SHP77 treated with DMSO at 0.1 percent for 48 hours (cell line): ENCODE results near the gene CEMIP.
A peak's percentile ranks its signal among the peaks of the same experiment; 100 is the strongest.
"Not testable (repeated sequence)": the region's sequence is repeated elsewhere in the genome, so short reads cannot be mapped to it uniquely, and the experiment has no call there.

Experiments used
- DNase-seq: peaks from one replicate; lab custom pipeline; 2025; lab: John Stamatoyannopoulos, UW

The CEMIP gene

GRCh38 chr15:80758130-80758745 lies 20.9 kb upstream of the CEMIP start:
- no peak for DNase-seq

DNA sequence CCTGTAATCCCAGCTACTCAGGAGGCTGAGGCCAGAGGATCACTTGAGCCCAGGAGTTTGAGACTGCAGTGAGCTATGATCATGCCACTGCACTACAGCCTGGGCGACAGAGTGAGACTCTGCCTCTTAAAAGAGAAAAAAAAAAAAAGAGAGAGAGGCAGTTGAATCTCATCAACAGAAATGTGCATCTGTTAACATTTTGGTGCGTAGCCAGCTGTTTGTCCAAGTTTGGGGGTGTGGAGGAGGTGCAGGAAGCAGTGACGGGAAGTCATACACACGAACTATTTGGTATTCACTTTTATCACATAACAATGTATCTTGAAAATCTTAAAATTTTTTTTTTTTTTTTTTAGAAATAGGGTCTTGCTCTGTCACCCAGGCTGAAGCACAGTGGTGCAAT lies 18.2 kb upstream of the CEMIP start:
- DNase-seq, result no peak

DNA sequence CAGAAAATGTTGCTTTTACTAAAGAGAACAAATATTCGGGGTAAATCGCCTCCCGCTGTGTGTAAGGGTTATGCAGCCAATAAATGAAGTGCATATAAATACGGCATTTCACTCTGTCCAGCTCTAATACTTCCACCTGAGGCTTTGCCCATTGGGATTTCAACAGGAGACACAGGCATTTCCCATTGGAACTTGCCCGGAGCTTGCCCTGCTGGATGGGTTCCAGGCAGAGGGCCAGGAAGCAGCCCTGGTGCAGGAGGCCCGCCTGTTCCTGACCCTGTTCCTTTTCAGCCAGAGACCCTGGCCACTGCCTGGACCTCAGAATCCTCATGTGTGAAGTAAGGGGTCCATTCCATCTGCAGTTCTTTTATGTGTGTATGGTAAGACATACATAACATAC lies 17.4 kb upstream of the CEMIP start:
- no peak for DNase-seq

DNA sequence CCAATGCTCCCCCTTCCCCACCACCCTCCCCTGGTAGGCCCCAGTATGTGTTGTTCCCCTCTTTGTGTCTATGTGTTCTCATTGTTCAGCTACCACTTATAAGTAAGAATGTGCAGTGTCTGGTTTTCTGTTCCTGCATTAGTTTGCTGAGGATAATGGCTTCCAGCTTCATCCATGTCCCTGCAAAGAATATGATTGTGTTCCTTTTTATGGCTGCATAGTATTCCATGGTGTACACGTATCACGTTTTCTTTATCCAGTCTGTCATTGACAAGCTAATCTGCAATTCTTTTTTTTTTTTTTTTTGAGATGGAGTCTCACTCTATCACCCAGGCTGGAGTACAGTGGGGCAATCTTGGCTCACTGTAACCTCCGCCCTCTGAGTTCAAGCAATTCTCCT lies 15.9 kb upstream of the CEMIP start:
- not testable (repeated sequence) for DNase-seq

DNA sequence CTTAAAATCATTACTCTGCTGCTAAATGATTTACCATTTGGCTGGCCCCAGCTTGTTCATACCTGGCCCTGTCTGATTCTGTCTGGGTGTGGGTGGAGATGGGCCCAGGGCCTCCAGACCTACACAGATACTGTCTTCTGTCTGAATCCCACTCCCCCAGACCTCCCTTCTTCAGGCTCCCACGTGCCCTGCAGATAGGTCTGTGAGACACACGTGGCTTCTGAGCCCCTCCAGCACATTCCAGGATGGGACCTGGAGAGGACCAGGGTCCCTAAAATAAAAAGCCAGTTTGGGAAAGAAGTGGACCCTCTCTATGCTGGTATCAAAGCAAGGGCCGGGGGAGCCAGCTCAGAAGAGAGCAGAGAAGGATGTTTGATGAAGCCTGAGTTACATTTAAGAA lies 14.6 kb upstream of the CEMIP start:
- no peak for DNase-seq

- no peak for DNase-seq
Observed at GRCh38 chr15:80766275-80766674, 12.9 kb upstream of the CEMIP start.

DNA sequence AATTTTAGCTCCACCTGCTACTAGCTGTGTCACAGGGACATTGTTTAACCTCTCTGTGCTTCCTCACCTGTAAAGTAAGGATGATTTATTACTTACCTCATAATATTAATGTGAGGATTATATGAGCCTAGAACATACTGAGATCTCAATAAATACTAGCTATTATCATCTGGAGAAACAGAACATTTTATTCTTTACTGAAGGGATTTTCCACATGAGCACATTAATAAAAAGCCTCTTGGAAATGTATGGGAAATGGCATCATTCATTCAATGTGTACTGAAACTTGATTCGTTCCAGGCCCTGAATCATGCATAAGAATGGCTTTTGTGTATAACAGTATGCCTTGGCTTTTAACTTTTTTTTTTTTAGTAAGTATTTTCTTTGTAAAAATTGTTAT lies 11.0 kb upstream of the CEMIP start:
- DNase-seq, result no peak

DNA sequence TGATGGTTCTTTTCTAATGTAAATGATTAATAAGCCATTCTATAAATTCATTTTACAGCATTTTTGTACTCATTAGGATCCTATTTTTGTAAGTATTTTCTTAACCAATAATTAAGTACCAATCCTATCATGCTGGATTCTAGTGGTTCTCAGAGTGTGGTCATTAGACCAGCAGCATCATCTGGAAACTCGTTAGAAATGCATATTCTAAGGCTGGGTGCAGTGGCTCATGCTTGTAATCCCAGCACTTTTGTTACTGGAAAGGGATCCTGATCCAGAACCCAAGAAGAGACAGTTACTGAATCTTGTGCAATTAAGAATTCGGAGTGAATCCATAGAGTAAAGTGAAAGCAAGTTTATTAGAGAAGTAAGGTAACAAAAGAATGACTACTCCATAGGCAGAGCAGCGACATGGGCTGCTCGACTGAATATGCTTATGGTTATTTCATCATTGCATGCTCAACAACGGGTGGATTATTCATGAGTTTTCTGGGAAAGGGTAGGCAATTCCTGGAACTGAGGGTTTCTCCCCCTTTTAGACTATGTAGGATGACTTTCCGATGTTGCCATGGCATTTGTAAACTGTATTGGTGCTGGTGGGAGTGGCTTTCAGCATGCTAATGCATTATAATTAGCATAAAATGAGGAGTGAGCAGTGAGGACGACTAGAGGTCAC lies 9.9 kb upstream of the CEMIP start:
- DNase-seq, result no peak

- no peak for DNase-seq
Observed at GRCh38 chr15:80769829-80770705, 9.1 kb upstream of the CEMIP start.

DNA sequence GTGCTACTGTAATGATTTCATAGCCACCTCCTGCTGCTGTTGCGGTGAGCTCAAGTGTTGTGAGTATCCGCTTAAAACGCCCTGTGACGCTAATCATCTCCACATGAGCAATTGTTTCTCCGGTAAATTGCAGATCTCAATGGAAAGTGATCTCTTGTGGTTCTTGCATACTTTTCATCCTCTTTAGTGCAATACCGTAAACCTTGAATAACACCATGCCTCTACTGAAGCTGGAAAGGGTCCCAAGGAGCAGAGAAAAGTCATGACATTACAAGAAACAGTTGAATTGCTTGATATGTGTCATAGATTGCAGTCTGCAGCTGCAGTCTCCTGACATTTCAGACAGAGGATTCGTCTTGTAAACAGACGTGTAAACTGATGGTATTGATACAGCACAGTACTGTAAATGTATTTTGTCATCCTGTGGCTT lies 6.0 kb upstream of the CEMIP start:
- DNase-seq, result peak; percentile 13

- no peak for DNase-seq
Observed at GRCh38 chr15:80773792-80774352, 5.3 kb upstream of the CEMIP start.

GRCh38 chr15:80774486-80774885 lies 4.7 kb upstream of the CEMIP start:
- DNase-seq, result no peak

GRCh38 chr15:80775338-80775737 lies 3.8 kb upstream of the CEMIP start:
- DNase-seq, result no peak

DNA sequence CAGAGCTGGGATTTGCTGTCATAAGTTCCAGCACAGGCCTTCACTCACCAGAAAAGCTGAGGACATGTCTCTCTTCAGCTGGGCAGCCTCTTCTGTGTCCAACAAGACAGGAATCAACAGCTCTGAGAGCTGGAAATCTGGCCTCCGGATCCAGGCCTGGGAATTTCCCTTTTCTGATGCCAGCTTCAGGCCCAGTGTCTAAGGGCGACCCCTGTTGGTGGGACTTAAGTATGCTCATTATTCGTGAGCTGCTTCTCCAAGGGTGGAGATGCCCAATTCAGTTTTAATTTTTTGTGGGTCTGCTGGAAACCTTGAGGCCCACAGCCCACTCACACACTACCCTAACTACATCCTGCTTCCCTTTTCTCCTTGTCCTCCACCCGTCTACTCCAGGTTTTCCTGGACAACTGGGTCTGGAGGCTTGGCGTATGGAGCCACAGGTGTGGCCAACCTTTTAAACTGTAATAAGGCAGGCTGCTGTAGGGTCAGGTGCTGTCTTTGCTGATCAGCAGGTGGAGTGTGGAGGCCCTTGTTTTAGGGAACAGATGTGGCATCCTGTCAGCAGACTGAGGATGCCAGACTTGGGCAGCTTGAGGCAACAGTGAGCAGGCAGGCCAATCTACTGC lies 2.6 kb upstream of the CEMIP start:
- peak; percentile 65 for DNase-seq

- DNase-seq, result no peak
Observed at GRCh38 chr15:80777137-80777536, 2.0 kb upstream of the CEMIP start.

- no peak for DNase-seq
Observed at GRCh38 chr15:80777826-80778620, 1.1 kb upstream of the CEMIP start.

DNA sequence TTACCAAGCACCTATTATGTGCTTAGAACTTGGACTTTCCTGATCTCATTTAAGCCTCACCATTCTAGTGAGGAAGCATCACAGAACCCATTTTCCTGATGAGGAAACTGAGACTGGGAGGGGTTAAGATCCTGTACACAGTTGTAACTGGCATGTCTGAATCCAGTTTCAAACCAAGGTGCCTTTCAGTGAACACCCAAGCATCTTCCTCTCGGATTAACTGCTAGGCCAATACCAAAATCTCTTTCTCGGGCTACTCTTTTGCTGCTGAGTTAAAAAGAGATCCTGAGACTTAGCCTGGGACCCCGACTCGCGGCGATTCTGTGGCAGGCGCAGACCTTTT lies 578 bp upstream of the CEMIP start:
- no peak for DNase-seq

DNA sequence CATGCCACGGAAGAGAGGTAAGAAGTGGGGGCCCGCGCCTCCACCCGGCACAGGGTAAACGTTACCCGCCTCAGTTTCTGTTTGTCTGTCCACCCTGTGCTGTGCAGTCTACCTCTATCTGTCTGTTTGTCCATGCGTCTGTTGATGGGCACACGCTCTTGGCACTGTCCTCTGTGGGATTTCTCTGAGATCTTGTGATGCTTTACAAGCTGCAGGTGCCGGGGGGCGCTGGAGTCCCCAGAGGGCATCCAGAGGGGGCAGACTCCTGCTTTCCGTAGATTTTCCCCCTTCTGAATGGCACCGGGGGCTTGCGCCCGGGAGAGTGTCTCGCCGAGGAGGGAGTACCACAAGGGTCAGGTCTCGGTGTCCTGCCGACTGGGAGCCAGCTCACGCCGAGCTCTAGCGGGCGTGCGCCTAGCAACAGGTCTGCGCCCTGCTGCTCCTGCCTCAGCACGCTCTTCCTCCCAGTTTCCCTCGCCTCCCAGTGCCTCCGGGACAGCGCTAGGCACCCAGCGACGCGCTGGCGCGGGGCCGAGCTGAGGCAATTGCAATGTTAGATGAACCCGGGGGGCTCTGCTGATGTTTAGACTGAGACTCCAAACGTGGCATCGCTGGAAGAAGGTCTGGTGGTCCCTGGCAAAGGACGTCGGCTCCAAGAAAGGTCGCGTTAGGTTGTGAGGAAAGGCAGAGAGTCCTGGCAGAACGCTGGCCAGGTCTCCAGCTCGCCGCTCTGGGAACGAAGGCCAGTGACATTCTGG lies 667 bp downstream of the CEMIP start:
- DNase-seq, result peak; percentile 15

DNA sequence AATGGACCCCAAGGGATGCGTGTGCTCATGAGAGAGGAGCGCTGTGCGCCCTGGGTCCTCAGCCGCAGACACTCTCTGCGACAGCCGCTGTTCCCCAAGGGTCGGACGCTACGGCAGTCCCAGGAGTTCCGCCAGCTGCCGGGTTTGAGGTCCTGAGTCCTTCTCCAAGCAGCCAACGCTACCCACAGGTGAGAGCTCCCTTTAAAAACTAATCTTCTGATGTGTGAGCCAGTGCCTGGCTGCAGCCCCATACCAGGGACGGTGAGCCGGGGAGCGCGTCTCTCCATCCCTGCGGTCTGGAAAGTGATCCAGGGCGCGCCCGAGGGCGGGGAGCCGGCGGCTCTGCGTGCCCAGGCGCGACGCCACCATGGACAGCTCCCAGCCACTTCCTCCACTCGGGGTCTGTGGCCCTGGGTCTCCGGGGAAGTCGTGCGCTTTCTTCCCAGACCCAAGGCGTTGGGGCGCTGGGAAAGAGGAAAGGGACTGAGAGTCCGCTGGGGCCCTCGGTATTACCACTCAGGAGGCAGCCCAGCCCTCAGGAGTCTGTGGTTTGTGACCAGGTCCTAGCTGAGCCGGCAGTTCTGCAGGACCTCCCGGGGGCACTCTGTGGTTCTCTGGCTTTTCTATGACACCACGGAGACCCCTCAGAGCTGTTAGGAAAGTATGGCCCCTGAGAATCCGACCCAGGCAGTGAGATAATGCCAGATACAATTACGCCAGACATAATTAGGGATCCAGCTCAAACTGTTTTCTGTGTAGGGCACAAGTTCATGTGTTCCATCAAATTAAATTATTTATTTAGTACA lies 1.4 kb downstream of the CEMIP start:
- no peak for DNase-seq

DNA sequence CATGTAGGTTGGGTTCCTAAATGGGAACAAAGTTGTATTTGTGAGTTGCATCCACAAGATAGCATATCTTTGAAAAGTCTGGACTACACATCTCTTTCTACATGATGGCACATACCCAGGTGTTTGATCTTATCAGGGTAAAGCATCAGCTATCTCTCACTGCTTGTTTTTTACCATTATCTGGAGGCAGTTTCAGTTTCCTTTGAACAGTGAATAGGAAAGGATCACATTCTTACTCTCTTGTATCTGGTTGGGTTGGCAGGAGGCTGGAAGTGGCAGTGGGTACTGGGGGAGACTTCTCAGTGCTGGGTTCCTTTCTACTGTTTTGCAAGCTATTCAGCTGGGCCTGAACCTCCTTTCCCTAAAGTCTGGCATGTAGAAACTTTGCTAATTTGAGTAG lies 4.1 kb downstream of the CEMIP start:
- DNase-seq, result no peak
